ENCODE measurements around the gene ZBTB7C.

DNA sequence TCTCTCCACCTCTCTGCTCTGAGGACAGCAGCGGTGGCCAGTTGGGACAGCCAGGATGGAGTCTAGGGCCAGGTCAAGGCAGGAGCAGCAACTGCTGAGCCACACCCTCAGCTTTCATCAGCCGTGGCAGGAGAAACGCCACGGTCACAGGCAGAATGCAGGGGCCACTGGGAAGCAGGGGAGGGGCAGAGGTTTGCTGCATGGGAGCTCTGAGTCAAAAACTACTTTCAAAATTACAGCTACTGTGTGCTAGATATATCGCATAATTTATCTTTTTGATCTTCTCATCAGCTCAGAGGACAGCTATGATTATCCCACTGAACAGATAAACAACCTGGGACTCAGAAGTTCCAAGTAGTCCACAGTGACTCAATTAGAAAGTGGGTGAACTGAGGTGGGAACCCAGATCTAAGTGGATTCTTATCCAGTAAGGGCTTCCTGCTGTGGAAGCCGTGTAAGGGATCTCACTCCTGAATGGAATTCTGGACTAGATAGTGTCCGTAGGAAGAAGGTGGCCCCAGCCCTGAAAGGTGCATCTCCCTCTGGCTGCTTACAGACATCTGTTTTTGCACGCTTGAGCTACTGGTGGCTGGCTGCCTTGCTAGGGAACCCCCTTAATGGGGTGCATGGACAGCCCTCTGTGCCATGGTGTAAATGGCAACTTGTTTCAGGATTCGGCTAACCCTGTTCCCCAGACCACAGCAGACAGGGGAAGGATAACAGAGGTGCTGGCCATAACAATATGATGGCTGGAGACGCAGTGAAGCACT is 284.1 kb downstream of the ZBTB7C start:
- TF ChIP-seq SIN3A (IDR thresholded peaks at IDR 0.05; ENCODE audit: borderline replicate concordance, low read depth, low read length) (no peak), FOXJ3 (CRISPR knock-in tag; IDR thresholded peaks at IDR 0.05) (no peak), RAD21 (IDR thresholded peaks at IDR 0.05; ENCODE audit: low read length) (no peak)
- TF ChIP-seq, protein P1, sequence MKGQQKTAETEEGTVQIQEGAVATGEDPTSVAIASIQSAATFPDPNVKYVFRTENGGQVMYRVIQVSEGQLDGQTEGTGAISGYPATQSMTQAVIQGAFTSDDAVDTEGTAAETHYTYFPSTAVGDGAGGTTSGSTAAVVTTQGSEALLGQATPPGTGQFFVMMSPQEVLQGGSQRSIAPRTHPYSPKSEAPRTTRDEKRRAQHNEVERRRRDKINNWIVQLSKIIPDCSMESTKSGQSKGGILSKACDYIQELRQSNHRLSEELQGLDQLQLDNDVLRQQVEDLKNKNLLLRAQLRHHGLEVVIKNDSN (IDR thresholded peaks at IDR 0.05; ENCODE audit: borderline replicate concordance, low read depth), result no peak
- TF ChIP-seq, protein P2, sequence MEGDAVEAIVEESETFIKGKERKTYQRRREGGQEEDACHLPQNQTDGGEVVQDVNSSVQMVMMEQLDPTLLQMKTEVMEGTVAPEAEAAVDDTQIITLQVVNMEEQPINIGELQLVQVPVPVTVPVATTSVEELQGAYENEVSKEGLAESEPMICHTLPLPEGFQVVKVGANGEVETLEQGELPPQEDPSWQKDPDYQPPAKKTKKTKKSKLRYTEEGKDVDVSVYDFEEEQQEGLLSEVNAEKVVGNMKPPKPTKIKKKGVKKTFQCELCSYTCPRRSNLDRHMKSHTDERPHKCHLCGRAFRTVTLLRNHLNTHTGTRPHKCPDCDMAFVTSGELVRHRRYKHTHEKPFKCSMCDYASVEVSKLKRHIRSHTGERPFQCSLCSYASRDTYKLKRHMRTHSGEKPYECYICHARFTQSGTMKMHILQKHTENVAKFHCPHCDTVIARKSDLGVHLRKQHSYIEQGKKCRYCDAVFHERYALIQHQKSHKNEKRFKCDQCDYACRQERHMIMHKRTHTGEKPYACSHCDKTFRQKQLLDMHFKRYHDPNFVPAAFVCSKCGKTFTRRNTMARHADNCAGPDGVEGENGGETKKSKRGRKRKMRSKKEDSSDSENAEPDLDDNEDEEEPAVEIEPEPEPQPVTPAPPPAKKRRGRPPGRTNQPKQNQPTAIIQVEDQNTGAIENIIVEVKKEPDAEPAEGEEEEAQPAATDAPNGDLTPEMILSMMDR (IDR thresholded peaks at IDR 0.05), result no peak

Measured in SK-N-SH (cell line).